ENCODE data around the gene CLDN16.

Gene CLDN16

GRCh38 chr3:190360228-190360627 is 27.7 kb upstream of the CLDN16 start:
- Histone ChIP-seq H3K27me3 (ENCODE audit: insufficient read depth, low read length, poor library complexity) (no peaks in the 10 kb centered on the region), H2AK5ac (ENCODE audit: low read length) (no peak overlapping the region), H2BK5ac (ENCODE audit: low read length) (no peak overlapping the region), H3K79me1 (ENCODE audit: low read length) (no peaks in the 10 kb centered on the region), H3K4me2 (ENCODE audit: low read length) (no peak overlapping the region), H3K9ac (ENCODE audit: low read length) (no peak overlapping the region), H3K18ac (ENCODE audit: low read length) (no peak overlapping the region), H3K36me3 (ENCODE audit: control insufficient read depth, insufficient read depth, low read length) (no peaks in the 10 kb centered on the region), H3K4me3 (ENCODE audit: low read length) (no peak overlapping the region), H3K23ac (ENCODE audit: low read length) (no peak overlapping the region), H3K56ac (ENCODE audit: low read length) (no peak overlapping the region), H3K79me2 (ENCODE audit: control insufficient read depth, insufficient read depth, low read length) (no peaks in the 10 kb centered on the region), H3K4me1 (ENCODE audit: control insufficient read depth, low read depth, low read length) (no peaks in the 10 kb centered on the region), H2BK15ac (replicated peaks; ENCODE audit: low read depth) (no peak overlapping the region), H4K8ac (ENCODE audit: low read depth, low read length) (no peak overlapping the region), H2BK120ac (ENCODE audit: low read depth, low read length) (no peak overlapping the region), H3K4ac (ENCODE audit: low read depth, low read length) (no peak overlapping the region), H4K5ac (ENCODE audit: low read length) (no peak overlapping the region), H3K27ac (ENCODE audit: low read depth, low read length) (no peak overlapping the region)
- no CpG with 5 or more reads among the region's 2 CpGs for WGBS (ENCODE audit: extremely low coverage, insufficient coverage, low lambda C conversion rate)
- no peak for DNase-seq

GRCh38 chr3:190361791-190362190 is 26.2 kb upstream of the CLDN16 start:
- no peak overlapping the region for H3K4me2 ChIP-seq (ENCODE audit: low read length)

GRCh38 chr3:190362258-190362657 is 25.7 kb upstream of the CLDN16 start:
- Histone ChIP-seq H2BK120ac (ENCODE audit: low read depth, low read length) (no peak overlapping the region), H3K4ac (ENCODE audit: low read depth, low read length) (no peak overlapping the region), H3K4me2 (ENCODE audit: low read length) (no peak overlapping the region), H3K79me1 (ENCODE audit: low read length) (no peaks in the 10 kb centered on the region), H4K5ac (ENCODE audit: low read length) (no peak overlapping the region), H3K36me3 (ENCODE audit: control insufficient read depth, insufficient read depth, low read length) (no peaks in the 10 kb centered on the region), H3K4me3 (ENCODE audit: low read length) (no peak overlapping the region), H3K23ac (ENCODE audit: low read length) (no peak overlapping the region), H3K56ac (ENCODE audit: low read length) (no peak overlapping the region), H2BK5ac (ENCODE audit: low read length) (no peak overlapping the region), H3K4me1 (ENCODE audit: control insufficient read depth, low read depth, low read length) (no peaks in the 10 kb centered on the region), H2BK15ac (replicated peaks; ENCODE audit: low read depth) (no peak overlapping the region), H3K79me2 (ENCODE audit: control insufficient read depth, insufficient read depth, low read length) (no peaks in the 10 kb centered on the region), H4K8ac (ENCODE audit: low read depth, low read length) (no peak overlapping the region), H3K27me3 (ENCODE audit: insufficient read depth, low read length, poor library complexity) (no peaks in the 10 kb centered on the region), H3K27ac (ENCODE audit: low read depth, low read length) (no peak overlapping the region), H2AK5ac (ENCODE audit: low read length) (no peak overlapping the region), H3K18ac (ENCODE audit: low read length) (no peak overlapping the region), H3K9ac (ENCODE audit: low read length) (no peak overlapping the region)
- DNase-seq, result peak; percentile 30
- no CpG with 5 or more reads among the region's 9 CpGs for WGBS (ENCODE audit: extremely low coverage, insufficient coverage, low lambda C conversion rate)

More at GRCh38 chr3:190361791-190362190, 26.2 kb upstream of the CLDN16 start:
- no peaks in the 10 kb centered on the region for H3K36me3 ChIP-seq (ENCODE audit: control insufficient read depth, insufficient read depth, low read length)
- H3K56ac ChIP-seq (ENCODE audit: low read length), result no peak overlapping the region
- H2BK15ac ChIP-seq (replicated peaks; ENCODE audit: low read depth), result no peak overlapping the region
- no peaks in the 10 kb centered on the region for H3K4me1 ChIP-seq (ENCODE audit: control insufficient read depth, low read depth, low read length)
- no peak overlapping the region for H4K5ac ChIP-seq (ENCODE audit: low read length)
- H3K27me3 ChIP-seq (ENCODE audit: insufficient read depth, low read length, poor library complexity), result no peaks in the 10 kb centered on the region
- no CpG with 5 or more reads among the region's 1 CpG for WGBS (ENCODE audit: extremely low coverage, insufficient coverage, low lambda C conversion rate)
- H3K27ac ChIP-seq (ENCODE audit: low read depth, low read length), result no peak overlapping the region
- DNase-seq, result no peak
- no peak overlapping the region for H3K4ac ChIP-seq (ENCODE audit: low read depth, low read length)
- H3K4me3 ChIP-seq (ENCODE audit: low read length), result no peak overlapping the region
- no peak overlapping the region for H2BK5ac ChIP-seq (ENCODE audit: low read length)
- H2BK120ac ChIP-seq (ENCODE audit: low read depth, low read length), result no peak overlapping the region
- no peak overlapping the region for H4K8ac ChIP-seq (ENCODE audit: low read depth, low read length)
- no peak overlapping the region for H2AK5ac ChIP-seq (ENCODE audit: low read length)
- no peak overlapping the region for H3K9ac ChIP-seq (ENCODE audit: low read length)
- H3K79me2 ChIP-seq (ENCODE audit: control insufficient read depth, insufficient read depth, low read length), result no peaks in the 10 kb centered on the region
- H3K79me1 ChIP-seq (ENCODE audit: low read length), result no peaks in the 10 kb centered on the region
- H3K23ac ChIP-seq (ENCODE audit: low read length), result no peak overlapping the region
- no peak overlapping the region for H3K18ac ChIP-seq (ENCODE audit: low read length)

GRCh38 chr3:190366133-190366532 is 21.8 kb upstream of the CLDN16 start:
- Histone ChIP-seq H2BK5ac (ENCODE audit: low read length) (no peak overlapping the region), H3K18ac (ENCODE audit: low read length) (no peak overlapping the region), H3K4ac (ENCODE audit: low read depth, low read length) (no peak overlapping the region), H3K36me3 (ENCODE audit: control insufficient read depth, insufficient read depth, low read length) (no peaks in the 10 kb centered on the region), H3K27ac (ENCODE audit: low read depth, low read length) (no peak overlapping the region), H3K79me2 (ENCODE audit: control insufficient read depth, insufficient read depth, low read length) (no peaks in the 10 kb centered on the region), H3K79me1 (ENCODE audit: low read length) (no peaks in the 10 kb centered on the region), H3K23ac (ENCODE audit: low read length) (no peak overlapping the region), H3K27me3 (ENCODE audit: insufficient read depth, low read length, poor library complexity) (no peaks in the 10 kb centered on the region), H4K8ac (ENCODE audit: low read depth, low read length) (no peak overlapping the region), H2BK120ac (ENCODE audit: low read depth, low read length) (no peak overlapping the region), H3K4me3 (ENCODE audit: low read length) (no peak overlapping the region), H3K9ac (ENCODE audit: low read length) (no peak overlapping the region), H4K5ac (ENCODE audit: low read length) (no peak overlapping the region), H2BK15ac (replicated peaks; ENCODE audit: low read depth) (no peak overlapping the region), H2AK5ac (ENCODE audit: low read length) (no peak overlapping the region), H3K56ac (ENCODE audit: low read length) (no peak overlapping the region), H3K4me2 (ENCODE audit: low read length) (no peak overlapping the region), H3K4me1 (ENCODE audit: control insufficient read depth, low read depth, low read length) (no peaks in the 10 kb centered on the region)
- peak; percentile 30 for DNase-seq
- no CpG with 5 or more reads among the region's 2 CpGs for WGBS (ENCODE audit: extremely low coverage, insufficient coverage, low lambda C conversion rate)

- H3K27me3 ChIP-seq (ENCODE audit: insufficient read depth, low read length, poor library complexity), result no peaks in the 10 kb centered on the region
- H4K8ac ChIP-seq (ENCODE audit: low read depth, low read length), result no peak overlapping the region
- H2BK5ac ChIP-seq (ENCODE audit: low read length), result no peak overlapping the region
- no peak overlapping the region for H3K23ac ChIP-seq (ENCODE audit: low read length)
- H2AK5ac ChIP-seq (ENCODE audit: low read length), result no peak overlapping the region
- H3K4me2 ChIP-seq (ENCODE audit: low read length), result no peak overlapping the region
- H3K4me3 ChIP-seq (ENCODE audit: low read length), result no peak overlapping the region
- no peaks in the 10 kb centered on the region for H3K36me3 ChIP-seq (ENCODE audit: control insufficient read depth, insufficient read depth, low read length)
- no peak overlapping the region for H3K27ac ChIP-seq (ENCODE audit: low read depth, low read length)
- no peak overlapping the region for H3K56ac ChIP-seq (ENCODE audit: low read length)
- H2BK15ac ChIP-seq (replicated peaks; ENCODE audit: low read depth), result no peak overlapping the region
- no peak overlapping the region for H4K5ac ChIP-seq (ENCODE audit: low read length)
- DNase-seq, result no peak
- H2BK120ac ChIP-seq (ENCODE audit: low read depth, low read length), result no peak overlapping the region
- H3K79me2 ChIP-seq (ENCODE audit: control insufficient read depth, insufficient read depth, low read length), result no peaks in the 10 kb centered on the region
- no peak overlapping the region for H3K18ac ChIP-seq (ENCODE audit: low read length)
- H3K4ac ChIP-seq (ENCODE audit: low read depth, low read length), result no peak overlapping the region
- no peaks in the 10 kb centered on the region for H3K4me1 ChIP-seq (ENCODE audit: control insufficient read depth, low read depth, low read length)
- H3K79me1 ChIP-seq (ENCODE audit: low read length), result no peaks in the 10 kb centered on the region
- no peak overlapping the region for H3K9ac ChIP-seq (ENCODE audit: low read length)
Measured at GRCh38 chr3:190368881-190369280, 19.1 kb upstream of the CLDN16 start.

GRCh38 chr3:190369668-190370295 is 18.2 kb upstream of the CLDN16 start:
- Histone ChIP-seq H3K79me1 (ENCODE audit: low read length) (no peaks in the 10 kb centered on the region), H3K23ac (ENCODE audit: low read length) (no peak overlapping the region), H3K18ac (ENCODE audit: low read length) (no peak overlapping the region), H3K56ac (ENCODE audit: low read length) (no peak overlapping the region), H2BK120ac (ENCODE audit: low read depth, low read length) (no peak overlapping the region), H3K9ac (ENCODE audit: low read length) (no peak overlapping the region), H3K27me3 (ENCODE audit: insufficient read depth, low read length, poor library complexity) (no peaks in the 10 kb centered on the region), H2AK5ac (ENCODE audit: low read length) (no peak overlapping the region), H3K4me1 (ENCODE audit: control insufficient read depth, low read depth, low read length) (no peaks in the 10 kb centered on the region), H3K79me2 (ENCODE audit: control insufficient read depth, insufficient read depth, low read length) (no peaks in the 10 kb centered on the region), H2BK15ac (replicated peaks; ENCODE audit: low read depth) (no peak overlapping the region), H3K27ac (ENCODE audit: low read depth, low read length) (no peak overlapping the region), H2BK5ac (ENCODE audit: low read length) (no peak overlapping the region), H4K5ac (ENCODE audit: low read length) (no peak overlapping the region), H3K4ac (ENCODE audit: low read depth, low read length) (no peak overlapping the region), H3K4me2 (ENCODE audit: low read length) (no peak overlapping the region), H3K4me3 (ENCODE audit: low read length) (no peak overlapping the region), H4K8ac (ENCODE audit: low read depth, low read length) (no peak overlapping the region), H3K36me3 (ENCODE audit: control insufficient read depth, insufficient read depth, low read length) (no peaks in the 10 kb centered on the region)
- DNase-seq, result no peak
- no CpG with 5 or more reads among the region's 5 CpGs for WGBS (ENCODE audit: extremely low coverage, insufficient coverage, low lambda C conversion rate)
